Inflammatory macrophage treated with lipopolysaccharide for 4 hours (primary cell): ENCODE data around the gene CACNB3.
A peak's percentile ranks its signal among the peaks of the same experiment; 100 is the strongest.
"Not testable (repeated sequence)": the region's sequence is repeated elsewhere in the genome, so short reads cannot be mapped to it uniquely, and the experiment has no call there.

Source experiments
- DNase-seq: peaks from one replicate; pipeline ENCODE4 v3.0.0-alpha.2; 2020

CACNB3 gene

DNA sequence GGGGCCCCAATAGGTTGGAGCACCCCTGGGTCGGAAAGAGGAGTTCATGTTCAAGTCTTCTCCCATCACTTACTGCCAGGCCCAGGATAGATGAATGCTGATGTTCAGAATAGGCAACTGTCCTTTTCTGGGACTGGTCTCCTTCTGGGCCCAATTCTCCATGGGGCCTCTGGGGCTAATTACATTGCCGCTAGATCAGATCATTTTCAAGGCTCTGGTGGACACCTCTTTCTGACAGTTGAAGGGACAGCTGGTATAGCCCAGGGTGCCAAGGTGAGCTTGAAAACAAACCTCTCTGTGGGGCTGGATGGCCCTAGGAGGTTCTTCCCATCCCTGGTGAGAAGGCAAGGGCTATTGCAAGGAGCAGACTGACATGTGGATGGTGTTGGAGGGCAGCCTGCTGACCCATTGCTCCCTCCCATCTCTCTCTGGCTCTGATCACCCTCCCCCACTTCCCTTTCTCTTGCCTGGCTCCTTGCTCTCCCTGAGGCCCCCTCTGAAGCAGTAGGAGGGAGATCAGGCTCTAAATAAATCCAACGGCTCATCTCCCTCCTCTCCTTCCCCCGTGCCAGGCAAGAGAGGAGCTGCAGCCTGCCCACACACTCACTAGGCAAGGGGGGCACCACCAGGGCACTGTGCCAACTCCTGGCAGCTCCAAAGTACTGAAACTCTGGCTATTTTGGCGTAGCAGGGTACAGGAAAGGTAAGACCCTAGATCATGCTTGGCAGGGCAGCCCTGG is 1.9 kb downstream of the CACNB3 start:
- DNase-seq: peak; percentile 18

DNA sequence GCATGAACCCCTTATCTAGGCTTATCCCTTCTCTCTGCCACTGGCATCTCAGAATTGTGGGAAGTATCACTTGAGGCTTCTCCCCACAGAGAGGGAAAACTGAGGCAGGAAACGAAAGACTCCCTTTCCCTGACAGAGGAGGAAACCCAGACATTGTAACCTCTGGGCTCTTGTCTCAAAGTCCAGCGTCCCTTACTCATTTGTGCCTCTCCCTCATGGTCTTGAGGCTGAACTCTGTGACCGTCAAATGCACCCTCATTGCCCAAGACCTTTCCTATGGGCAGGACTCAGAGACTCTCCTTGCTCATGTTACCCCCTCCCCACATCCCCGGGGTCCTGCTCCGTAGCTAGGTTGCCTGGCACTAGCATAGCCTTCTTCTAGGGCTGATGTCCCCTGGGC is 3.8 kb downstream of the CACNB3 start:
- no peak for DNase-seq

DNA sequence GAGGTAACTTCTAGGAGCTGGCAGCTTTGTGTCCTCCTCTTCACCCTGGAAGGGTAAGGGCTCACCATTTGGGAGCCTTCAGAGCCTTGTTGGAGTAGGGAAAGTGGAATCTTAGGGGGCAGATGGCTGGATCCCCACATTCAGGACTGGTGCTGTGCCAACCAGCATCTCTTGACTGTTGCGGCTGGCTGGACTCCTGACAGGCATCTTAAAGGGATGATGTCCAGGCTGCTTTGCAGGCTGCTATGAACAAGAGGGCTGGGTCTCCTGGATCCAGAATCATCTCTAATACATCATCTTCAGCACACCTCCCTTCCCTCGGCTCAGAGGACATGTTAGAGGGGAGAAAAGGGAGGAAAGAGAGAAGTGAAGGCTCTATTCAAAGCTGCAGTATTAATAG is 4.4 kb downstream of the CACNB3 start:
- DNase-seq: no peak

DNA sequence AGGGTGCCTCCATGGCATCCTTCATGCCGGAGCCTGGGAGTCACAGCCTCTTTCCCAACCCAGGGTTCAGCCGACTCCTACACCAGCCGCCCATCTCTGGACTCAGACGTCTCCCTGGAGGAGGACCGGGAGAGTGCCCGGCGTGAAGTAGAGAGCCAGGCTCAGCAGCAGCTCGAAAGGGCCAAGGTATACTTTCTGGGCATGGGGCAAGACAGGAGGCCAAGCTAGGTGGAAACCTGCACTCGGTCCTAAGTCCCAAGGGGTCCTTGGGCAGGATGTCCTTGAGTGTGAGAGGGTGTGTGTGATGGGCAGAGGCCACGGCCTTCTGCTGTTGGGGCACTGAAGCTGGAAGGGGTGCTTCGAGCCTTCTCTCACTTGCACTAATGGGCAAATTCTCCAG is 5.0 kb downstream of the CACNB3 start:
- DNase-seq: no peak

DNA sequence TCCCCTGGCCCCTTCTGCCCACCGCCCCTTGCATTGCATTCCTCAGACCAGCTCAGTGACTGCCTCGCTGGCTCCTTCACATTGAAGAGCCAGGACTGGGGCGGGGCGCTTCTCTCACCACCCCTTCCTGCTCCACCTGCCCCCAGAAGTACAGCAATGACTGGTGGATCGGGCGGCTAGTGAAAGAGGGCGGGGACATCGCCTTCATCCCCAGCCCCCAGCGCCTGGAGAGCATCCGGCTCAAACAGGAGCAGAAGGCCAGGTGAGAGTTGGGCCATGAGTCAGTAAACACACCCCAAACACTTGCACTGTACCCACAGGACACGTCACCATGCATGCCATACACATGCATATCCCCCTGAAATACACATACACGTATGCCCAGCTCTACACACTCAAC is 5.8 kb downstream of the CACNB3 start:
- DNase-seq: no peak

DNA sequence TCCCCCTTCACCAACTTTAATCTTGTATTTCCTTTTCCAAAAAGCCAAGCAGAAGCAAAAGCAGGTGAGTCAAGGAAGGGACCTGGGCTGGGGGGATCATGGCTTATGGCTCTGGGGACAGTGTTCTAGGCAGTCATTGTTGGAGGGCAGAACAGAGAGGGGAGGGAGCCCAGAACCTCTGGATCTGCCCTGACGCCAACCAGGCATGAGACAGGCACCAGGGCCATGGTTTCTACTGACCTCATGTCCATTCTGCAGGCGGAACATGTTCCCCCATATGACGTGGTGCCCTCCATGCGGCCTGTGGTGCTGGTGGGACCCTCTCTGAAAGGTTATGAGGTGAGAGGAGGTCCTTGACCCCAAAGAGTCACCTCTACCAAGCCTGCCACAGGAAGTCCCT is 6.6 kb downstream of the CACNB3 start:
- no peak for DNase-seq

DNA sequence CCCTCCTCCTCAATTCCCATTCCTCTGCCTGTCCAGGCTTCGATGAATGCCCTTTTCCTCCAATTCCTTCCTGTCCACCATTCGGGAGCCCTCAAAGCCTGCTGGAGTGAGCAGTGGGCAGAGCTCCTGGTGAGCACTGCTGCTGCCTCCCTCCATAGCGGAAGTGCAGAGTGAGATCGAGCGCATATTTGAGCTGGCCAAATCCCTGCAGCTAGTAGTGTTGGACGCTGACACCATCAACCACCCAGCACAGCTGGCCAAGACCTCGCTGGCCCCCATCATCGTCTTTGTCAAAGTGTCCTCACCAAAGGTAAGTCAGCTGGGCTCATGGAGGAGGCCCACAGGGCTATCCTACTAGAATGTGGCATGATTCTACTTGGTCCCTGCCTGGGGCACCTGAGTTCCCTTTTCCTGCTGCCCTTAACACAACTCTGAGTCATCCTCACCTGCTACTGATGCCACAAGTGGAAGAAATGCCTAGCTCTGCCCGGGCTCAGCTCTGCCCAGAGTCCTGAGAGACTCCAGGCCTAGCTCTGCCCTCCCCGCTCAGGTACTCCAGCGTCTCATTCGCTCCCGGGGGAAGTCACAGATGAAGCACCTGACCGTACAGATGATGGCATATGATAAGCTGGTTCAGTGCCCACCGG is 8.0 kb downstream of the CACNB3 start:
- no peak for DNase-seq

DNA sequence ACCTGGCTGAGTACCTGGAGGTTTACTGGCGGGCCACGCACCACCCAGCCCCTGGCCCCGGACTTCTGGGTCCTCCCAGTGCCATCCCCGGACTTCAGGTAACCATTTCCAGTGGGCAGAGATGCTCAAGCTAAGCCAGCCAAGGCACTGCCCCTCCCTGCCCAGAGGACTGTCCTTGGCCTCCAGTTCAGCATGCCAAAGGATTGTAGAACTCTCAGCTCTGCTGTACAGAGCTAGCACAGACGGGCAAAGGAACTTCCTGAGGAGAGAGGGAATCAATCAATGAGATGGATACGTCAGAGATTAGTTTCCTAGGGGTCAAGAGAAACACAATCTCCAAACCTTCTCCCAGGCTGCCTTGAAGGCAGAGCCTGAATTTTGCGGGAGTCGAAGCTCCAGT is 8.7 kb downstream of the CACNB3 start:
- no peak for DNase-seq

DNA sequence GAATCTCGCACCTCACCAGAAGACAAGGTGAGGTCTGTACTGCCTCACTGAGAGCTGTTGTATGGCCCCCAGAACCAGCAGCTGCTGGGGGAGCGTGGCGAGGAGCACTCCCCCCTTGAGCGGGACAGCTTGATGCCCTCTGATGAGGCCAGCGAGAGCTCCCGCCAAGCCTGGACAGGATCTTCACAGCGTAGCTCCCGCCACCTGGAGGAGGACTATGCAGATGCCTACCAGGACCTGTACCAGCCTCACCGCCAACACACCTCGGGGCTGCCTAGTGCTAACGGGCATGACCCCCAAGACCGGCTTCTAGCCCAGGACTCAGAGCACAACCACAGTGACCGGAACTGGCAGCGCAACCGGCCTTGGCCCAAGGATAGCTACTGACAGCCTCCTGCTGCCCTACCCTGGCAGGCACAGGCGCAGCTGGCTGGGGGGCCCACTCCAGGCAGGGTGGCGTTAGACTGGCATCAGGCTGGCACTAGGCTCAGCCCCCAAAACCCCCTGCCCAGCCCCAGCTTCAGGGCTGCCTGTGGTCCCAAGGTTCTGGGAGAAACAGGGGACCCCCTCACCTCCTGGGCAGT is 9.3 kb downstream of the CACNB3 start:
- DNase-seq: no peak

DNA sequence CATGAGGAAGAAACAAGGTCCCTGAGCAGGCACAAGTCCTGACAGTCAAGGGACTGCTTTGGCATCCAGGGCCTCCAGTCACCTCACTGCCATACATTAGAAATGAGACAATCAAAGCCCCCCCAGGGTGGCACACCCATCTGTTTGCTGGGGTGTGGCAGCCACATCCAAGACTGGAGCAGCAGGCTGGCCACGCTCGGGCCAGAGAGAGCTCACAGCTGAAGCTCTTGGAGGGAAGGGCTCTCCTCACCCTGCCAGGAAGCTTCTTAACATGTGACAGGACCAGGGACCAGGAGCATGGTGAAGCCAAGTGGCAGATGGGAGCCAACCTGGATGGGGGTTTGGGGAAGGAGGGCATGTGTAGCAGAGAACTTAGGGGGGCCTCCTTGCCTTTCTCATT is 10.0 kb downstream of the CACNB3 start:
- DNase-seq: no peak

DNA sequence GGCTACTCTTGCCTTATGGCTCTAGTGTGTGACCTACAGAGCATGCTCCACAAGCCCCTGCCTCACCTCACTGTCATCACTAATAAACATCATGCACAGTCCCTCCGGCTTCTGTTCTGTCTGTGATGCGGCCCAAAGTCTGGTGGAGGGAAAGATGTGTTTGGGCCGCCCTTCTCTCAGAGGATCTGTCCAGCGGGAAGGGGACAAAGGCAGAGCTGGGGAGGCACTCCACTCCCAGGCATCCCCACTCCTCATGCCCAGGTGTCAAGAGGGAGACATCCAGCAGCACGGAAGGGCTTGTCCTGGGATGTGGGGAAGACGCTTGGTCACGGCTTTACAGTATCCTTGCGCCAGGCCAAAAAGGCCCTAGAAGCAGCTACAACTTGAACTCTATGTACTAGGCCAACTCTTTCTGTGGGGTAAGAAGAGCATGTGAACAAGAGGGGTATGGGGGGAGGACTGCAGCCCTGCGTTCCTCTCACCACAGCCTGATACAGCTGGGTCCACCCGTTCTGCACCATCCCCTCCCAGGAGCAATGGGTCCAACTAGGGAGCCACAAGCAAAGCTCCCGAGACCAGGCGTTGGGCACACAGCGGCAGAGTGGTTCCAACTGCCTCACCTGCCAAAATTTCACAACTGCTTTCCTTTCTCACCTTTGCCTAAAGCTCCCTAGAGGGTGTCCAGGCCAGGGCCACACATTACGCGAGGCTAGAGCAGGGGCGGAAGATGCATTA is 10.7 kb downstream of the CACNB3 start:
- DNase-seq: no peak

DNA sequence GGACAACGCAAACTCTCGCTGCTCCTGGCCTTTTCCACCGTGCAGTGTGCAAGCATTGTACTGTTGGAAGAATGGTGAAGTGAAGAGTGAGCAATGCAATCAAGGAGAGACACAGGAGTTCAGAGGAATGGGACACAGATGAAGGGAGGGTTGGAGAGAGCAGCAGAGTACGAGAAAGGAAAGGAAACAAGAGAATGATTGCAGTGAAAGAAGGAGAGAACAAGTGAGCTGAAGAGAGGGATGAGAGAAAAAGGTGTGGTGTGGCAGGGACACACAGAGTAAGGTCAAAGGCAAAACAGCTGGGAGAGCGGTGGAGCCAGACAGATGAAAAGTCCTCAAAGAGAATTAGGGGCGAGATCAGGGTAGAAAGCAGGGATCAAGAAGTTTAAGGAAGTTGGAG is 13.0 kb downstream of the CACNB3 start:
- no peak for DNase-seq

DNA sequence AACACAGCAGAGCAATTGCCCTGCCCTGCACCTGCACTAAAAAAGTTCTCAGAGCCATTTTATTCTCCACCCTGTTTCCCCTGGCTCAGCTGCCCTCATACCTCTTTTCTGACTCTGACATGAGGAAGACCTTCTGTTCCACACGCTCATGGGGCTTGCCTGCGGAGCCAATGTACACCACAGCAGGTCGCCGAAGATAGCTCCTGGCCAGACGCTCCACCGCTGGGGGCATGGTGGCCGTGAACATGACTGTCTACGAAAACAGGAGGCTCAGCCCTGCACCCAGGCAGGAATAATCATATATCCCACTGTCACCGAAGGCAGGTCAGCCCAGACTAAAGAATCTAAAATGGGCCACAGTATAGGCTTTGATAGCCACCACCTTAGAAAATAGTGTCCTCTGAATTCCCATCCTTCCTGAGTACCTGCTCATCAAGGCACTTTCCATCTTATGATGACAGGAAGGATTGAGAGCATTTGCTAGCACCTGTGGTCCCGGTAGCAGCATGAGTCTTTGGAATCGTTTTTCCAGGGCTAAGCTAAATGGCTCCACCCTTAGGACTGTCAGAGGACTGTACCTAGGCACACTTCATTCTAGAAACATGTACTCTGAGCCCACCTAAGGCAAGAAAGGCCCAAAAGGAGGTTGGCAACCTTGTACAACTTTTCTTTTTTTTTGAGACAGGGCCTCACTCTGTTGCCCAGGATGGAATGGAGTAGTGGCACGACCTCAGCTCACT is 14.2 kb downstream of the CACNB3 start:
- DNase-seq: no peak

DNA sequence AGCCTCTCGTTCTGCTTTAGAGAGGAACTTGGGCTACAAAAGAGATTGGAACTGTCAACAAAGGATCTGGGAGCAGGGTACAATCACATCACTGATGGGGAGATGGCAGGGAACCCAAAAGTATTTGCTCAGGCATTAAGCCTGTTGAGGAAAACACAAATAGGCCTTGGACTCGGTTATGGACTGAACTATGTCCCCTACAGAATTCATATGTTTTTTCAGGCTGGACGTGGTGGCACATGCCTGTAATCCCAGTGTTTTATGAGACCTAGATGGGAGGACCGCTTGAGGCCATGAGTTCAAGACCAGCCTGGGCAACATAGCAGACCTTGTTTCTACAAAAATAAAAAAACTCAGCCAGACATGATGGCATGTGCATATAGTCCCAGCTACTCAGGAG is 19.8 kb downstream of the CACNB3 start:
- no peak for DNase-seq

DNA sequence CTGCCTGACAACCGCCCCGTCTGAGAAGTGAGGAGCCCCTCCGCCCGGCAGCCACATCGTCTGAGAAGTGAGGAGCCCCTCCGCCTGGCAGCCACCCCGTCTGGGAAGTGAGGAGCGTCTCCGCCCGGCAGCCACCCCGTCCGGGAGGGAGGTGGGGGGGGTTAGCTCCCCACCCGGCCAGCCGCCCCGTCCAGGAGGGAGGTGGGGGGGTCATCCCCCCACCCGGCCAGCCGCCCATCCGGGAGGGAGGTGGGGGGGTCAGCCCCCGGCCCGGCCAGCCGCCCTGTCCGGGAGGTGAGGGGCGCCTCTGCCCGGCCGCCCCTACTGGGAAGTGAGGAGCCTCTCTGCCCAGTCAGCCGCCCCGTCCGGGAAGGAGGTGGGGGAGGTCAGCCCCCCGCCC is 23.7 kb downstream of the CACNB3 start:
- DNase-seq: not testable (repeated sequence)

DNA sequence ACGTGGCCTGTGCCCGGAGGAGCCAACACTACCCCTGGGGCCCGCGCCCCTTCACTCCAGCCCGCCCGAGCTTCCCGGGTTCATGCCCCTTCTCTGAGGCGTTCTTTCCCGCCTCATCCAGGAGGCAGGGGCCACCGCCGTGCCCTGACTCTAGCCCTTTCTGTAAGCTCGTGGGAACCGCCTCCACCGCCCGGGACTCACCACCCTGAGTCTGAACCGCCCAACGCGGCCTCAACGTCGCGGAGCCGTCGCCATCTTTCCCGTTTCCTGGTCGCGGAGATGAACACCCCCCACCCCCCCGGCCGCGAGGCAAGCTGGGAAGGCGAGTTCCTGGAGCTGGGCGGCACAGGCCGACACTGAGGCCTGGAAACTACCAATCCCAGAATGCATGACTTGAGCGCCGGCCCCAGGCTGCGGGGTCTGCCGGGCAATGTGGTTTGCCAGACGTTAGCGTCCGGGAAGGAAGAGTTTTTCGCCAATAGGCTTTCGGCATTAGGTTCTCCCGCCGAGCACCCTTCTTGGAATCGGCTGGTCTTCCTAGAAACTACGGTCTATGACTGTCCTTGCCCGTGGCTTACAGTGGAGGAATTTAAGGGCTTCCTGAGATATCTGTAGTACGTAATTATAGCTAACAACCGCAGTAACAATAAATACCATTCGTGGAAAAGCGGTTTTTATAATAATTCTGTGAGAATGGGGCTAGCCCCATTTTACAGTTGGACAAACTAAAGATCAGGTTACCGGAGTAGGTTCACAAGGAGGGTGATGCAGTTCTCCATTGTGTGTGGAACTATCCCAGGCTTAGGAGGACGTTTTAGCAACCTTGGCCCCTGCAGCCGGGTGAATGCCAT is 33.8 kb downstream of the CACNB3 start, which contains the start of gene DDX23:
TSS of gene DDX23 (minus strand) at position 281 of the 851 bp plus-strand sequence. CDS start 6,381 bp downstream, outside the sequence.
- peak; percentile 98 for DNase-seq

DNA sequence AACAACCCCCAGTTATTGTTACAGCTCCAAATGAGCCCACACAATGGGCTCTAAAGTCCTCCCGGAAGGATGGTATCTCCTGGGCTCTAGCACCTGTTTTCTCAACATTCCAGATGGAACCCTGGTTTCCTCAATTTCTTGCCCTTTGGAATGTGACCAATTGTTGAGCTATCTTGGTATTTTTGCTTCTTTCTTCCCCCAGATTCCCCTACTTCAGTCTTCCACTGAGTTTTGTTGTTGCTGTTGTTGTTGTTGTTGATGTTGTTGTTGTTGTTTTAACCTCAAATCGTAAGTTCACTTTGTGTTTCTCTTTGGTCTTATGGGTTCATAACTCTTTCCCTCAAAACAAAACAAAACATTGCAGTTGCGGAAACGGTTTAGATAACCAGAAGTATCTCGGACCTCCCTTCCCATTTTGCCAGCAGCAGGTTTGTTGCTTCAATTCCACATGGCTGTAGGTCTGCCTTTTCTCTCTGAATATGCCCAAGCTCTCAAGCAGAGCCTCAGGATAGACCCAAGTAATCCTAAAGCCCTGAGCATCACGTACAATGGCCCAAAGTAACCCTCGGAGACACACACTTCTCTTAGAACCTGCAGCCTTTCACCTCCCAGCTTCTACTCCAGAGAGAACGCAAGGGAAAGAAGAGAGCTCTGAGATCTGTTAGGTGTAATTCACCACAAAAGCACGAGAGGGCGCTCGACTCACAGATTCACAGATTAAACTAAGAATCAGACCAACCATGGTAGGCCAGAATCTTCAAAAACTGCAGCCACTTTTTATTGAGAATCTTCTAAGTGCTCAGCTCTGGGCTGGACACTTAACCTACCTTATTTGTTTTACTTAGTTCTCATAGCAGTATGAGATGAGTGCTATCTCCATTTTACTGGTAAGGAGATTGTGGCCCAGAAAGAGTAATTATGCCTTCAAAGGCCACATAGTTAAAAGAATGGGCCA is 34.7 kb downstream of the CACNB3 start:
- peak; percentile 86 for DNase-seq

DNA sequence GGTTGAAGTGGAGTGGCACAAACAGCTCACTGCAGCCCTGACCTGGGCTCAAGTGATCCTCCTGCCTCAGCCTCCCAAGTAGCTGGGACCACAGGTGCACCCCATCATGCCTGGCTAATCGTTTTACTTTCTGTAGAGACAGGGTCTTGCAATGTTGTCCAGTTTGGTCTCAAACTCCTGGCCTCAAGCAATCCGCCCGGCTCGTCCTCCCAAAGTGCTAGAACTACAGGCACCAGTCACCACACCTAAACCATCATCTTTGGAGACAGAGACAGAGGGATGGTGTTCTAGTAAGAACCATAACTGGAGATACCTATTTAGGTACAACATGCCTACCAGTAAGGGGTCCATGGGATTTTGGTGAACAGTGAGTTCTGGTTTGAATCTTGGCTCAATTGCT is 36.2 kb downstream of the CACNB3 start:
- DNase-seq: no peak

DNA sequence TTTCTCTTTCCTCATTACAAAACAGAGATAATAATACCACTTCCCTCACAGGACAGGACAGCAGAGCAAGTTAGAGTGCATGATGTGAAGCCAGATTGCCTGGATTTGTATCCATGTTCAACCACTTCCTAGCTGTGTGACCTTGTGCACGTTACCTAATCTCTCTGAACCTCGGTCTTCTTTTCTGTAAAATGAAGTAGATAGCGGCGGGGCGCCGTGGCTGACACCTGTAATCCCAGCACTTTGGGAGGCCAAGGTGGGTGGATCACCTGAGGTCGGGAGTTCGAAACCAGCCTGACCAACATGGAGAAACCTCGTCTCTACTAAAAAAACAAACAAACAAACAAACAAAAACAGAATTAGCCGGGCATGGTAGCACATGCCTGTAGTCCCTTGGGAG is 36.6 kb downstream of the CACNB3 start:
- not testable (repeated sequence) for DNase-seq

DNA sequence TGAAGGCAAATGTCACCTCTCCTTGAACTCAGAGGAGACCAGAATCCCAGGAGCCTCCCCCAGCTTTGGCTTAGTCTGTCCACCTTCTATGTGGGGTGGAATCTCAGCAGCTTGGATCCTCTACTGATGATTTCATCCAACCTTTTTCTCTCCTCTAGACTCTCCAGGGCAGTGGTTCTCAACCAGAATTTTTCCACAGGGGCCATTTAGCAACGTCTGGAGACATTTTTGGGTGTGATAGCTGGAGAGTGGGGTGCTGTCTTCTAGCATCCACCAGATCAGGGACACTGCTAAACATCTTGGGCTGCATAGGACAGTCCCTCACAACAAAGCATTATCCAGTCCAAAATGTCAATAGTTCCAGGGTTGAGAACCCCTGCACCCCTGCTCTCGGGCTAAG is 38.1 kb downstream of the CACNB3 start:
- no peak for DNase-seq
